Aorta (tissue), 5 donors: Measurements from ENCODE around the gene ANKRD42. TPM values are rescaled to one million over a fixed set of nuclear protein-coding genes. Genes with fewer than 3 reads are reported as not detected.

Experiments
- ATAC-seq: fragments of 200-7000 bp; cut with Tn5 transposase; one replicate; pipeline ENCODE4 v1.9.1; 2022; ENCODE audit warnings: moderate library complexity; ENCODE audit not compliant: low FRiP score
- DNase-seq, 2 donors: peaks; one replicate each; pipeline ENCODE4 v3.0.0-alpha.2; 2020
- H3K27ac ChIP-seq, 2 donors: one replicate each; pipeline ENCODE4 v1.5.1; 2013; ENCODE audit warnings: low read length in 2 of 2, mild to moderate bottlenecking in 2 of 2, moderate library complexity in 2 of 2, control low read depth in 1 of 2, inconsistent platforms in 1 of 2, low read depth in 1 of 2
- H3K27me3 ChIP-seq, 2 donors: one replicate each; pipeline ENCODE4 v1.6.1; 2013; ENCODE audit warnings: control low read depth in 1 of 2, low read length in 1 of 2, mild to moderate bottlenecking in 1 of 2, moderate library complexity in 1 of 2; ENCODE audit not compliant: insufficient read depth in 2 of 2, control insufficient read depth in 1 of 2
- H3K36me3 ChIP-seq, 2 donors: one replicate each; pipeline ENCODE4 v1.6.1; 2013; ENCODE audit warnings: control low read depth in 1 of 2, low read length in 1 of 2, mild to moderate bottlenecking in 1 of 2; ENCODE audit not compliant: insufficient read depth in 2 of 2, control insufficient read depth in 1 of 2
- H3K4me1 ChIP-seq, 2 donors: one replicate each; pipeline ENCODE4 v1.6.1; 2013; ENCODE audit warnings: low read length in 2 of 2, control low read depth in 1 of 2, mild to moderate bottlenecking in 1 of 2, moderate library complexity in 1 of 2; ENCODE audit not compliant: insufficient read depth in 2 of 2, control insufficient read depth in 1 of 2
- H3K4me3 ChIP-seq, 2 donors: one replicate each; pipeline ENCODE4 v1.5.1; 2013; ENCODE audit warnings: low read length in 2 of 2, control low read depth in 1 of 2, mild to moderate bottlenecking in 1 of 2
- H3K9me3 ChIP-seq: one replicate; pipeline ENCODE4 v1.6.1; 2013; ENCODE audit warnings: mild to moderate bottlenecking, low read length; ENCODE audit not compliant: control insufficient read depth
- WGBS, 2 donors: extraction: QIAGEN DNeasy Blood & Tissue Kit; methylation state at CpG; one replicate each; pipeline ENCODE4 v1.1.7; 2013; 5-methylcytosine and 5-hydroxymethylcytosine counted together
- intact Hi-C, 2 donors: fragments of 100-400 bp; cut with DNase I; formaldehyde crosslinking; loops; one replicate each; pipeline versions ENCODE4 v1.14.2 to v1.15.0; 2022
- polyA plus RNA-seq, 2 donors: library from polyadenylated mRNA; stranded (reverse); fragments of 200-250 nt; gene quantifications; one replicate each; pipeline ENCODE4 v1.2.3, GENCODE V29; 2013
- total RNA-seq, 2 donors: library from RNA; stranded (reverse); fragmentation: NEBNext Ultra II Directional; extraction: Animal tissue kit (Norgen Biotek cat#: 25700); gene quantifications; one replicate each; pipeline ENCODE4 v1.2.1, GENCODE V29; 2021
- donor health status: healthy with polysubstance abuse.
- donor health status: Bipolar disorder and iron deficiency.
- donor health status: DM: no; HTN: no; CAD: no.
- donor health status: DM: no; HTN: no; CAD: no.
- donor health status: DM: yes; HTN: yes; CAD: no.

The ANKRD42 gene
- total and polyA plus RNA-seq, 4 donors, result 3.8 to 14.7 (median 10.7) TPM

DNA sequence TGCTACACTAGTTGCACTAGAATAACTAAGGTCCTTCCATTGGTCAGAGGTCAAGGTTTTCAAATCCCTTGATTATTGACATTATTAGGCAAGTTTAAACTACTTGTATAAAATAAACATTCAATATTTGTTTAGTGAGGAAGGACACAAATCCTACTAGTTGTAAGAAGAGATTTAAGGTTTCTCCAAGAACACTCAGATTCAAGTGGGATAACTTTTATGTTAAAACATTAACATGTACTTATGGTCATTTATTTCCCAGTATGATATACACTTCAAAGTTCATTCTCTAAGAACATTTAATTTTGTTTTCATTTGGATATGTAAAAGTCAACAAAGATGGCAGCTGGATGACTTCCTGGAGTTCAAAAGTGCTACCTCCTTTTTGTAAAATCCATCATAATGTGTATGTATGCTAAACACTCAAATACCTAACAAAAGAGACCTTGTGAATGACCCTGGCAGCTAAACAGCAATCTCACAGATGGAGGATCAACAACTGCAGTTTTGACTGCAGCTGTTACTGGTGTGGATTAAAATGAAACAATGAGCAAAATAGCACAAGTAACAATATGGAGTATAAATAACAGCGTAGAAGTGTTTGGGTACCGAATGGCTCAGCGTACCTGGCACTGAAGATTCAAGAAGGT, 91.1 kb downstream of the ANKRD42 start:
- Histone ChIP-seq H3K27ac (peak overlapping the region in 1 of 2 donors; percentile 12), H3K4me3 (peak overlapping the region; percentile 62 to 68), H3K4me1 (peaks cover 0 to 5% of the 10 kb centered on the region in 2 donors), H3K36me3 (no peaks in the 10 kb centered on the region), H3K27me3 (no peaks in the 10 kb centered on the region), H3K9me3 (no peaks in the 10 kb centered on the region)
- no peak for ATAC-seq
- 4 to 5% methylated on average over 3 of the region's 3 CpGs for WGBS, 2 donors
- no peak for DNase-seq
- intact Hi-C loops, result loop anchor here (1.0 to 10.0 kb wide), 4 partner anchors 90 to 383 kb away; partner anchors contain the start of genes ANKRD42 (in 2 of the 2), DDIAS (in 2 of the 2), PCF11 (in 1 of the 2) and PRCP (in 1 of the 2)

DNA sequence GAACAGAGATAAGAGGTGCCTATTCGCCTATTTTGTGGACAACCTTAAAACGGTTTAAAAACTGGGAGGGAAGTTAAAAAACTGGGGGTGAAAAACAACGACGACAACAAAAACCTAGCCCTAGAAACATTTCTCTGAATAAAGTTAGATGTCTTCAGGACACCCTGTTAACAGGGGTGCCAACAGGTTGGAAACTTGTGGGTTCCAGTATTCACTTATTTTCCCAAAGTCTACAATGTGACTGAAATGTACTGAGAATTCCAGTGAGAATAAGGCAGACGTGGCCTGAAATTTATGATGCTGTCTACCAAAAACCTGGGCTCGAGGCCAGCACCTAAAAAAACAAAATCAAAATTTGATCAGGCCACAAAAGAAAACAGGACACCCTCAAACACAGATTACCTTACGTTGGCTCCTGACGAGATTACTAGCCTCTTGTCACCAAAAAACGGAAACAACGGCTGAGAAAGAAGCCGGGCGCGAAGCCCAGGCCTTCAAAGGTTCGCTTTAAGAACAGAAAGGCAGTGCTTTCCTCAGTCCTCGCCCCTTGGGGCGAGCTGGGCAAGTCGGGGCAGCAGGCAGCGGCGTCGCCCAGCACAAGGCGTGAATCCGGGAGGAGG, 91.7 kb downstream of the ANKRD42 start:
- 1% methylated on average over 22 of the region's 22 CpGs for WGBS, 2 donors
- Histone ChIP-seq H3K27ac (peak overlapping the region; percentile 12 to 83), H3K4me3 (peak overlapping the region; percentile 62 to 68), H3K27me3 (no peaks in the 10 kb centered on the region), H3K4me1 (peaks cover 0 to 5% of the 10 kb centered on the region in 2 donors), H3K36me3 (no peaks in the 10 kb centered on the region), H3K9me3 (no peaks in the 10 kb centered on the region)
- DNase-seq (no peak), ATAC-seq (peak; percentile 85)
- intact Hi-C loops, result loop anchor here (1.0 to 10.0 kb wide), 4 partner anchors 90 to 384 kb away; partner anchors contain the start of genes ANKRD42 (in 2 of the 2), DDIAS (in 2 of the 2), PCF11 (in 1 of the 2) and PRCP (in 1 of the 2)

DNA sequence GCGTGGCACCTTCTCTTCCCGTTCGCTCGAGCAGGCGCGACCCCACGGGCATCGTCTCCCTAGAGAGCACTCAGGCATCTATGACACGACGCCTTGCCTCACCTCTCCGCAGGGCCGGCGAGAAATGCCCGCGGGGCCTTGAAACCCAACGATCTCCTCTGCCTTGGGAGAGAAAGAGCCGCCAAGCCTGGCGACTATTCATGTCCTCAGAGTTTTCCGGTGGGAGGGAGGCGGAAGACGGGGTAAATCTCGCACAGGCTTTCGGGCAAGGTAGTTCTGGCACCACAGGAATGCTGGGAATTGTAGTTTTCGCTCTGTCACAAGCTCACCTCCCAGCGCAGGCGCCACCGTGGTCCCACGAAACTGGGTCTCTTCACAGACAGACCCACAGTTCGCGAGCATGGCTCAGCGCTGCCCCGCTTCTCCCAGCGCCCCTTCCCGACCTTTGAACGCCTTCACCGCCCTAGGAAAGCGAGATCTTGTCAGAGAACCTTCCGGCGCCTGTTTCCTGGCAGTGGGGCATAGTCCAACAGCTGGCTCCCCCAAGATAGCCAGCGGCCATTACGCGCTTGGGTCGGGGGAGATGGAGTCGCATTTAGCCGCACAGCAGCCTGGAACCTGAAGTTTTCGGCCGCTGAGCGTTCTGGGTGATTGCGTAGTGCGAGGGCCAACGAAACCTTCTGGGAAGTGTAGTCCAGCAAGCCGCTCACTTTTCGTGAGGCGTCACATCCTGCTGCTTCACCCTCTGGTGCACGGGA, 92.4 kb downstream of the ANKRD42 start, which contains the start of gene CCDC90B:
Gene CCDC90B, minus strand, starts transcription at position 597 of the 758 bp plus-strand sequence. Its CDS starts 395 bp downstream, at position 202.
- Histone ChIP-seq H3K4me1 (peaks cover 0 to 5% of the 10 kb centered on the region in 2 donors), H3K9me3 (no peaks in the 10 kb centered on the region), H3K27me3 (no peaks in the 10 kb centered on the region), H3K27ac (peak within 1 kb of the TSS in 1 of 2 donors; percentile 99), H3K4me3 (peak within 1 kb of the TSS; percentile 68 to 86), H3K36me3 (no peaks in the 10 kb centered on the region)
- ATAC-seq, result peak; percentile 99
- peak; percentile 97 to 98 for DNase-seq
- 0 to 1% methylated on average over 55 of the region's 55 CpGs for WGBS, 2 donors
- intact Hi-C loops, result loop anchor here (1.0 to 10.0 kb wide), 4 partner anchors 91 to 385 kb away; partner anchors contain the start of genes ANKRD42 (in 2 of the 2), DDIAS (in 2 of the 2), PCF11 (in 1 of the 2) and PRCP (in 1 of the 2)

DNA sequence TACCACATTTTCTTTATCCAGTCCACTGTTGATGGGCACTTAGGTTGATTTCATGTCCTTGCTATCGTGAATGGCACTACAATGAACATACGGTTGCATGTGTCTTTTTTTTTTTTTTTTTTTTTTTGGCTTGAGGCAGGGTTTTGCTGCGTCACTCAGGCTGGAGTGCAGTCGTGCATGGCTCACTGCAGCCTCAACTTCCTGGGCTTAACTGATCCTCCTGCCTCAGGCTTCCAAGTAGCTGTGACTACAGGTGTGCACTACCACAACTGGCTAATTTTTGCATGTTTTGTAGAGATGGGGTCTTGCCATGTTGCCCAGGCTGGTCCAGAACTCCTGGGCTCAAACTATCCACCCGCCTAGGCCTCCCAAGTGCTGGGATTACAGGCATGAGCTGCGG, 94.1 kb downstream of the ANKRD42 start:
- Histone ChIP-seq H3K4me1 (peaks cover 0 to 5% of the 10 kb centered on the region in 2 donors), H3K4me3 (no peak overlapping the region), H3K36me3 (no peaks in the 10 kb centered on the region), H3K9me3 (no peaks in the 10 kb centered on the region), H3K27me3 (no peaks in the 10 kb centered on the region), H3K27ac (no peak overlapping the region)
- WGBS, 2 donors, result 94 to 96% methylated on average over 6 of the region's 6 CpGs
- no peak for ATAC-seq
- intact Hi-C loops, result loop anchor here (10.0 kb wide), 2 partner anchors 93 to 383 kb away; partner anchors contain the start of genes ANKRD42 (in 2 of the 2), DDIAS (in 1 of the 2) and PRCP (in 1 of the 2)
- no peak for DNase-seq

DNA sequence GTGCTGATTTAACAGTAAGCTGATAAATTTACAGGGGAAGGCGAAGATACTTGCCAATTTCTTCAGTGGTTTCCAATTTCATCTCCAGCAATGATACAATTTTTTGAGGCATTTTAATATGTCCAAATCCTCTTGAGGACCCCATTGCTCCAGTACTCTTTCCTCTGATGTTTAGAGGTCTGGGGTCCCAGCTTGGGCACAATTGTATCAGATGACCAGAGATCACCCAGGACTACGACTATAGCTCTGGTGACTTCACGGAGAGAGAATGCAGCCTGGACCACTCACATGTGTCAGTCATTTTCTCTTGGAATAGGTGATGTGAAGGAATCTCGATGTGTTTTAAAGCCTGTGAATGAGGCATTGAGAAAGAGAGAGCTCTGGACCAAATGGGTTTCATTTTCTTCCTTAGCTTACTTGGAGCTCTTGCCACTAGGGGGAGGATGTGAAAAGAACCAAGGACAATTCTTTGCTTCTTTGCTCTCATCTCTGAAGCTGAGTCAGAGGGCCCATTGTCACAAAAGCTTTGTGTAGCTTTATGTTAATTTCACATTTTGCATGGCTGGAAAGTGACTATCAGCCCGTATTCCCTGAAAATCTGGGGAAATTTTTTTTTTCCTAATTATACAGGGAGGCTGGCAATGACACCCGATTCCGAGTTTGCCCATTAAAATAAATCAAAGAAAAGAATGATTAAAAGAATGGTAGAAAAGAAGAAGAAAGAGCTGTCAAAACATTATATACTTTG, 99.4 kb downstream of the ANKRD42 start:
- Histone ChIP-seq H3K27ac (no peak overlapping the region), H3K36me3 (no peaks in the 10 kb centered on the region), H3K4me3 (no peak overlapping the region), H3K27me3 (no peaks in the 10 kb centered on the region), H3K4me1 (no peaks in the 10 kb centered on the region), H3K9me3 (no peaks in the 10 kb centered on the region)
- DNase-seq (no peak), ATAC-seq (peak; percentile 76)
- intact Hi-C loops, result loop anchor here (5.0 to 10.0 kb wide), 4 partner anchors 429 to 568 kb away; no protein-coding TSS in a partner anchor
- 43 to 49% methylated on average over 7 of the region's 7 CpGs for WGBS, 2 donors

DNA sequence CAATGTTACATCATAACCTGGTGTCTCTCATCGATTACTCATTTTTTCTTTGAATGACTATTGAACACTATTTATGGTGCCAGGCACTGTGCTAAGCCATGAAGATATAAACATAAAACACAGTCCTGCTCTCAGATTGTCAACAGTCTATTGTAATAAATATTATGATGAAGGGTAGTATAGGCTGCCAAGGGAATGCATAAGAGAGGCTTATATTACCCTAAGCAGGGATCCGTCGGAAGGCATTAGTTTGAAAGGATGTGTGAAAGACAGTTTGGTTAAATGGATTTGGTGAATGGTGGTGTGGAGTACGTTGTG, 99.9 kb downstream of the ANKRD42 start:
- 82 to 84% methylated on average over 4 of the region's 4 CpGs for WGBS, 2 donors
- Histone ChIP-seq H3K27ac (no peak overlapping the region), H3K9me3 (no peaks in the 10 kb centered on the region), H3K27me3 (no peaks in the 10 kb centered on the region), H3K4me3 (no peak overlapping the region), H3K4me1 (no peaks in the 10 kb centered on the region), H3K36me3 (no peaks in the 10 kb centered on the region)
- intact Hi-C loops, result loop anchor here (5.0 to 10.0 kb wide), 4 partner anchors 429 to 569 kb away; no protein-coding TSS in a partner anchor
- ATAC-seq (no peak), DNase-seq (no peak)

DNA sequence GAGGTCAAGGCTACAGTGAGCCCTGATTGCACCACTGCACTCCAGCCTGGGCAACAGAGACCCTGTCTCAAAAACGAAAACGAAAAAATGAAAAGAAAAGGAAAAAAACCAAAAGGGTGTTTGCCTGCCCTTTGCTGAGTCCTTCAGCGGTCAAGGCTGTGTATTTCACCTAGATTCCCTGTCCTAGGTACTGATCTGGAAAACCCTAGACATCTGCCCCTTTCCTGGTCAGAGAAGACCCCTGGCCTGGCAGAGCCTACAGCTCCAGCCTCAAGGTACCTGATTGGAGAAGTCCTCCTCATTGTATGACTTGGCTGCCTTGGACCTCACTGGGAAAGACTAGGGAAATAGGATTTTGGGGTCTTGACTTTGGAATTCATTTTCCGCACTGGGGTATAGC, 100.7 kb downstream of the ANKRD42 start:
- intact Hi-C loops, result loop anchor here (5.0 to 10.0 kb wide), 4 partner anchors 428 to 569 kb away; no protein-coding TSS in a partner anchor
- ATAC-seq (no peak), DNase-seq (no peak)
- Histone ChIP-seq H3K27ac (no peak overlapping the region), H3K4me1 (no peaks in the 10 kb centered on the region), H3K9me3 (no peaks in the 10 kb centered on the region), H3K36me3 (no peaks in the 10 kb centered on the region), H3K27me3 (no peaks in the 10 kb centered on the region), H3K4me3 (no peak overlapping the region)
- WGBS, 2 donors, result 88 to 90% methylated on average over 4 of the region's 4 CpGs
